ENCODE results near the gene MRPL38.

Gene MRPL38

DNA sequence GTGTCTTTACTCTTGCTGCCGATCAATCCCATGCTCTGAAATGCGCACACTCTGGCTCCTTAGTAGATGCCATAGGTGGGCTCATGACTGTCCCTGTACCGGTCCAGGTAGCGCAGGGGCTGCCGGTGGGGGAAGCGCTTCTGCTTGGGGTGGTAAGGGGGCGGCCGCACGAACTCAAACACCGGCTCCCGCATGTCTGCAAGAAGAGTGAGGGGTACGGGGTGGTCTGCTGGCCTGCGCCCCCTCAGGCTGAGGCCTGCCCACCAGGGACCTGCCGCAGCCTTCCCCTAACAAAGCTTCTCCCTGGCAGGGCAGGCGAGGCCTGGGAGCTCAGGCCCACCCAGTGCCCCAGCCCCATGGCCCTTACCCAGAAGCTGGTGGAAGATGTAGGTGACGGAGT is 5.9 kb downstream of the MRPL38 start:
- DNase-seq (ENCODE audit: low read depth) = no peak
- TF ChIP-seq, protein P1, sequence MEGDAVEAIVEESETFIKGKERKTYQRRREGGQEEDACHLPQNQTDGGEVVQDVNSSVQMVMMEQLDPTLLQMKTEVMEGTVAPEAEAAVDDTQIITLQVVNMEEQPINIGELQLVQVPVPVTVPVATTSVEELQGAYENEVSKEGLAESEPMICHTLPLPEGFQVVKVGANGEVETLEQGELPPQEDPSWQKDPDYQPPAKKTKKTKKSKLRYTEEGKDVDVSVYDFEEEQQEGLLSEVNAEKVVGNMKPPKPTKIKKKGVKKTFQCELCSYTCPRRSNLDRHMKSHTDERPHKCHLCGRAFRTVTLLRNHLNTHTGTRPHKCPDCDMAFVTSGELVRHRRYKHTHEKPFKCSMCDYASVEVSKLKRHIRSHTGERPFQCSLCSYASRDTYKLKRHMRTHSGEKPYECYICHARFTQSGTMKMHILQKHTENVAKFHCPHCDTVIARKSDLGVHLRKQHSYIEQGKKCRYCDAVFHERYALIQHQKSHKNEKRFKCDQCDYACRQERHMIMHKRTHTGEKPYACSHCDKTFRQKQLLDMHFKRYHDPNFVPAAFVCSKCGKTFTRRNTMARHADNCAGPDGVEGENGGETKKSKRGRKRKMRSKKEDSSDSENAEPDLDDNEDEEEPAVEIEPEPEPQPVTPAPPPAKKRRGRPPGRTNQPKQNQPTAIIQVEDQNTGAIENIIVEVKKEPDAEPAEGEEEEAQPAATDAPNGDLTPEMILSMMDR (IDR thresholded peaks at IDR 0.05; ENCODE audit: low read length, missing control alignments) = no peak
- no peak overlapping the region for H3K4me3 ChIP-seq (replicated peaks; ENCODE audit: low read depth, low read length)

DNA sequence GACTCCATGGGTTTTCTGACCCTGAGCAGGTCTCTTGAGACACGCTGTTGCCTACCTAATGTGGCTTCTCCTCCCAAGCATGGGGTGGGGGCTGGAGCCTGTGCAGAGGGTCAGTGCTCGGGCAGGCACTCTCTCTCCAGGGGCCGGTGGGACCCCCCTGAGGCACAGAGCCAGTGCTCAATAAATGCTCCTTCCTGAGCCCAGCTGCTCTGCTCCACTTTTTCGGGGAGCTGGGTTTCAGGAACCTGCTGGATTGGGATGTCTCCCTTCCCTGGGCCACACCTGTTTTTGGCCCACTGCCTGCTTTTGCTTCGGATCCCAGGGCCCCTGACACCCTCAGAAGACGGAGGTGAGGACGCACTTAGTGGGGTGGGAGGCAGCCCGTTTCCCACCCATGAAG is 6.6 kb downstream of the MRPL38 start:
- no peak for DNase-seq (ENCODE audit: low read depth)
- TF ChIP-seq, protein P1 (IDR thresholded peaks at IDR 0.05; ENCODE audit: low read length, missing control alignments) = no peak
- no peak overlapping the region for H3K4me3 ChIP-seq (replicated peaks; ENCODE audit: low read depth, low read length)

DNA sequence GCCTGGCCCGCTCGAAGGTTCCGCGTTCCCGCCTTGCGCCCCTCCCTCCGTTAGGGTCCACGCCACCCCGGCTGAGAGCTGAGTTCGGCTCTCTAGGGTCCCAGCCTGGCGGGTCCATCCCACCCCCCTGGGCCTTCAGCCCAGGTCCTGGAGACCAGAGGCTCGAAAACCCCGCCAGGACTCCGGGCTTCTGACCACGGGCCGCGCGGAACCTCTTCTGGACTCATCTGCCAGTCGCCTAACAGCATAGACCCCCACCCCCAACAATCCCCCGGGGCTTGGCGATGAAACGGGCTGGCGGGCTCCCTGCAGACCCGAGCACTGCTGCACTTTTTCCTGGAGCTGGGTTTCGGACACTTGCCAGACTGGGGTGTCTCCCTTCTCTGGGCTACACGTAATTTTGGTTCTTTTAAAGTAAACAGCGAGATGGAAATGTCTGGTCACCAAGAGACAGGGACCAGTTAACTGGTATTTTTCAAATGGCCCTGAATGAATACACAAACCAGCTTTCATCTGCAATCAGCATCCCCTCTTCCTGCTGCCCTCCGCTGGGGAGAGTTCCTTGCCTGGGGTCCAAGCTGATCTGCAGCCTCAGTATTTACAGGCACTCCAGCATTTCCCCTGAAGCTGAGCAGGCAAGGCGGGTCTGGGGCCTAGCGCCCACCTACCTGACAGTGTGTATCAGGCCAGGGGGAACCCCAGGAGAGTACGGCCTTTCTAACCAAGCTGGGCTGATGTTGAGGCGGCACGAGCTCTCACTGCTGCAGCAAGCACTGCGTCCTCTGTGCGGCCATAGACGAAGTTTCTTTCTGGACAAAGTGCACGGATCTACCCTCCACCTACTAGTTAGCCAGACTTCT is 7.3 kb downstream of the MRPL38 start:
- TF ChIP-seq, protein P1 (IDR thresholded peaks at IDR 0.05; ENCODE audit: low read length, missing control alignments) = no peak
- DNase-seq (ENCODE audit: low read depth) = no peak
- peak overlapping the region; percentile 70 for H3K4me3 ChIP-seq (replicated peaks; ENCODE audit: low read depth, low read length)

DNA sequence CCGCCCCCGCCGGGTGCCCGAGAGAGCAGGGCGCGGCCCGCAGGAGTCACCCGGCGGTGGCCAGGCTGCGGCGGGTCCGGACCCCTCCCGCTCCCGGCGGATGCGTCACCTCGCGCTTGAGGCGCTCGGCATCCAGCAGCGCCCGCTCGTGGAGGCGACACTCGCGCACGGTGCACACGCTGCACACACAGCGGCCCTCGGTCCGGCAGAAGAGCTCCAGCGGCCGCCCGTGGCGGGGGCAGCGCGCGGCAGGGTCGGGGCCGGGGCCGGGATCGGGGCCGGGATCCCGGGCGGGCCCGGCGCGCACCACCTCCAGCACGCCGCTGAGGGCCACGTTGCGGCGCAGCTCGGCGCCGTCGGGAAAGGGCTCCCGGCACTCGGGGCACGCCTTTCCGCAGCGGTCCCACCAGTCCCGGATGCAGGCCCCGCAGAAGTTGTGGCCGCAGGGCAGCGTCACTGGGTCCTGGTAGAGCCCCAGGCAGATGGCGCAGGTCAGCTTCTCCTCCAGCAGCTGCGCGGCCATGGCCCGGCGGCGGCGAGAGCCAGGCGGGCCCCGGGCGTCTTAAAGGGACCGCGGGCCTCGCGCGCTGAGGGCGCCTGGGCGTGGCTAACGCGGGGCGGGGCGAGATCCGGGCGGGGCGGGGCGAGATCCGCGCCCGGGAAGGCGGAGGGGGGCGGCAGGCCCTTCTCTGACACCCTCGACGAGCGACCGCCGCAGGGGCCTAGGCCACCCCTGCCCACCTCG is 8.1 kb downstream of the MRPL38 start, which contains the start of gene TRIM65:
TRIM65 (minus strand) TSS at position 537 of the 745 bp plus-strand sequence; CDS start at position 523, 14 bp downstream.
- TF ChIP-seq, protein P1 (IDR thresholded peaks at IDR 0.05; ENCODE audit: low read length, missing control alignments) = no peak
- peak; percentile 71 for DNase-seq (ENCODE audit: low read depth)
- peak within 1 kb of the TSS; percentile 70 for H3K4me3 ChIP-seq (replicated peaks; ENCODE audit: low read depth, low read length)

DNA sequence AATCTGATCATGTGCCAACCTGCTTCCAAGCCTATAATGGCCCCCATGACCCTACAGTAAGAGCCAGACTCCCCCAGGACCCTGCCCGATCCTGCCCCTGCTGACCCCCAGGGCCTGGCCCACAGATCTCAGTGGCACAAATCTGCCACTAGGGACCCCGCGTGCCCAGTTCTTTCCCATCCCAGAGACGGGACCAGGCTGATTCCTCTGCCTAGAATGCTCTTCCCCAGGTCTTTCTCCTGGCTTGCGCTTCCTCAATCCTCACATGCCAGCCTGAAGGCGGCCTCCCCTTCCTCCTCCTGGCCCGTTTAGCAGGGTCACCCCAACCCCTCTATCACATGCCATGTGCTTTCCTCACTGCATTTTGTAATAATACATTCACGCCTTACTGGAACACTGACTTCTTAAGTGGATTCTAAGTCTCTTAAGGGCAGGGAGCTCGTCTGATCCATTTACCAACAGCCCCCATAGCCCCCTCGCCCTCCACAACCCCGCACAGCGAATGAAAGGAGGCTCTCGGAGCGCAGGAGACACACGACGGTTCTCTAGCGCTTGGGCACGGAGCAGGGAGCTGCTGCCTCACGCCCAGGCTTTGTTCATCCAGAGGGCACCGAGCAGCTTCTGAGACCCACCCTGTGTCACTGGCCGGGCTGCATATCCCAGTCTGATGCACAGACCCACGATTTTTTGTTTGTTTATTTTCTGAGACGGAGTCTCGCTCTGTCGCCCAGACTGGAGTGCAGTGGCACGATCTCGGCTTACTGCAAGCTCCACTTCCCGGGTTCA is 9.1 kb downstream of the MRPL38 start:
- H3K4me3 ChIP-seq (replicated peaks; ENCODE audit: low read depth, low read length) = peak overlapping the region; percentile 70
- DNase-seq (ENCODE audit: low read depth) = peak; percentile 28
- TF ChIP-seq, protein P1 (IDR thresholded peaks at IDR 0.05; ENCODE audit: low read length, missing control alignments) = peak; percentile 35

DNA sequence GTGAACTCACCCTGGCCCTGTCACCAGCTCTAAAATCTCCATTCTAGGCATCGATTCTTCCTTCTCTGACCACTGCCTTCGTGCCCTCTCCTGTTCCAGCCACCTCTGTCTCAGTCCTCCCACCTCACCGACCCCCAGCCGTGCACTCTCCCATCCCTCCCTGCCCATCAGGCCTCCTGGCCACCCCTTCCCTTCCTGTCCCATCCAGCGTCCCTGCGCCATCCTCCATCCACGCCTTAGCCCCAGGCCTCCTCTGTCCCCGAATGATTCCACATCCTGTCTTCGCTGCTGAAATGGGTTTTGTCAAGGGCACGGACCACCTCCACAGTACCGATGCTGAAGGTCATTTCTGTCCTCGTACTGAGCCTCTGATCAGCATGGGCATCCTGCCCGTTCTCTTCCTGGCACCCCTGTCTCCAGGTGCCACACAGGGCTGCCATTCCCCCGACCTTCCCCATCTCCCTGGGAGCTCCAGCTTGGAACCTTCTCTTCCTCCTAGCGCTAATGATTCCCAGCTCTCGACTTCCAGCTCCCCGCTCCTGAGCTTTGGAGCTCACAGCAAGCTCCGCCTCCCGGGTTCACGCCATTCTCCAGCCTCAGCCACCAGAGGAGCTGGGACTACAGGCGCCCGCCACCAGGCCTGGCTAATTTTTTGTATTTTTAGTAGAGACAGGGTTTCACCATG is 10.5 kb downstream of the MRPL38 start:
- no peak for DNase-seq (ENCODE audit: low read depth)
- TF ChIP-seq, protein P1 (IDR thresholded peaks at IDR 0.05; ENCODE audit: low read length, missing control alignments) = no peak

More for the DNA sequence above, 10.5 kb downstream of the MRPL38 start:
- H3K4me3 ChIP-seq (replicated peaks; ENCODE audit: low read depth, low read length) = no peak overlapping the region
